Body of pancreas (tissue), 4 donors: Measurements from ENCODE around the gene RASSF10.

Experiments
- POLR2A ChIP-seq, 3 donors: fragments of 450-650 bp; IDR thresholded peaks; one replicate each; pipeline ENCODE4 v1.6.1; 2016; ENCODE audit warnings: antibody characterized with exemption in 3 of 3, mild to moderate bottlenecking in 2 of 3
- TF ChIP-seq, protein P1 (sequence below), 7 experiments: fragments of 450-650 bp in 4 of 7; fragments of 200-600 bp in 3 of 7; sonication (generic) in 3 of 7; IDR thresholded peaks; one replicate each; pipeline ENCODE4 v1.5.1; 2016 to 2019; ENCODE audit warnings: antibody characterized with exemption in 7 of 7

DNA sequence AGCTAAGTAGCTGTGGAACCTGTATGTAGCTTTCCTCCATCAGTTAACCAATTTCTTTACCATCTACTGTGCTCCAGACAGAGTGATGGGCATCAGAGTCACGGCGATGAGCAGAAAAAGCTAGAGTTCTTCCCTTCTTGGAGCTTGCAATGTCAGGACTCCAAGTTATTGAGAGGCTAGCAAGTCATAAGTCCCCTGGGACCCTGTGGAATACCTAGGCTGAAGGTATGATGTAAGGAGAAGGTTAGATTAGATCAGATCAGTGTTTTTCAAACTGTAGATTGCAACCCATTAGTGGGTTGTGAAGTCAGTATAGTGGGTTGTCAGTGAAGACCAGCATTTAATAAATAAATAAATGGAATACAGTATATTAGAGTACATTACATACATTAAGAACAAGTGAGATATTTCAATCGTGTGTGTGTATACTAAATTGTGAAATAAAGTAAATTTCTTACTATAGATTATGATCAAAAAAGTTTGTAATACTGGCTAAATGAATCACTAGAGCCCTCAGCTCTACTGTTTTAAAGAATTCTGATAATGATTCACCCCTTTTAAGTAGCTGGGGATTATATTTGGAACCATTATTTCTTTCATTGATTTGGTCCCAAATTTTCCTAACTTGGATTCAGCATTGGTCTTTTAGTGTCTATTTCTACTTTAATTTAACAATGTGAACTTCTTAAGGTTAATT, 52.3 kb downstream of the RASSF10 start:
- TF ChIP-seq, protein P1, sequence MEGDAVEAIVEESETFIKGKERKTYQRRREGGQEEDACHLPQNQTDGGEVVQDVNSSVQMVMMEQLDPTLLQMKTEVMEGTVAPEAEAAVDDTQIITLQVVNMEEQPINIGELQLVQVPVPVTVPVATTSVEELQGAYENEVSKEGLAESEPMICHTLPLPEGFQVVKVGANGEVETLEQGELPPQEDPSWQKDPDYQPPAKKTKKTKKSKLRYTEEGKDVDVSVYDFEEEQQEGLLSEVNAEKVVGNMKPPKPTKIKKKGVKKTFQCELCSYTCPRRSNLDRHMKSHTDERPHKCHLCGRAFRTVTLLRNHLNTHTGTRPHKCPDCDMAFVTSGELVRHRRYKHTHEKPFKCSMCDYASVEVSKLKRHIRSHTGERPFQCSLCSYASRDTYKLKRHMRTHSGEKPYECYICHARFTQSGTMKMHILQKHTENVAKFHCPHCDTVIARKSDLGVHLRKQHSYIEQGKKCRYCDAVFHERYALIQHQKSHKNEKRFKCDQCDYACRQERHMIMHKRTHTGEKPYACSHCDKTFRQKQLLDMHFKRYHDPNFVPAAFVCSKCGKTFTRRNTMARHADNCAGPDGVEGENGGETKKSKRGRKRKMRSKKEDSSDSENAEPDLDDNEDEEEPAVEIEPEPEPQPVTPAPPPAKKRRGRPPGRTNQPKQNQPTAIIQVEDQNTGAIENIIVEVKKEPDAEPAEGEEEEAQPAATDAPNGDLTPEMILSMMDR (IDR thresholded peaks at IDR 0.05) = no peak
- TF ChIP-seq POLR2A (IDR thresholded peaks at IDR 0.05) = no peak
